ENCODE measurements around the gene RPS6KL1.

The RPS6KL1 gene

GRCh38 chr14:74922752-74923401 lies at the start of gene RPS6KL1:
TSS of gene RPS6KL1 (minus strand) at chr14:74923260. CDS start at chr14:74921541, 1,719 bp downstream.
- ATAC-seq (replicated peaks) (peak; percentile 95 to 98), DNase-seq (peak; percentile 48)
- H3K4me1 Mint-ChIP-seq, result peaks cover 5 to 8% of the 10 kb centered on the region in 2 donors
- peak within 1 kb of the TSS; percentile 77 for H3K27ac Mint-ChIP-seq
- H3K4me3 Mint-ChIP-seq, result peak within 1 kb of the TSS; percentile 74
- no peaks in the 10 kb centered on the region for H3K9me3 Mint-ChIP-seq
- H3K27me3 Mint-ChIP-seq, result peaks cover 4 to 12% of the 10 kb centered on the region in 2 donors
- H3K36me3 Mint-ChIP-seq, result no peaks in the 10 kb centered on the region

DNA sequence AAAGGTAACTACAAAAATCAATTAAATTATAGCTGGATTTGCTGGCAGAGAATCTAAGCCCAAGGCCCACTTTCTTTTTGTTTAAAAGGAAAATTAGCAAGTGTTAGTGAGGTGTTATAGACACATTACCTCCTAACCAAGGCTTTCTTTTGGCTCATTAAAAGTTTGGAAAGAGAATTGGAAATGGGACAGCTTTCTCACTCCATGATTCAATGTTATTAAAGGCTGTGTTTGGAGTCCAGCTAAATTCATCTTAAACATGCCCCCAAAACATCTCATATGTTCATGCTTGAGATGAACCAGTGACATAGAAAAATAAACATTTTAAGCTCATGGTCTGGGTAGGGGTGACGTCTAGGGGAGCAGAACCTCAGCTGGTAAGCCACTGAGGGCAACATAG lies 45.8 kb upstream of the RPS6KL1 start:
- Mint-ChIP-seq H3K27ac (no peak overlapping the region), H3K27me3 (no peaks in the 10 kb centered on the region), H3K4me1 (peaks cover 0 to 5% of the 10 kb centered on the region in 2 donors), H3K4me3 (no peak overlapping the region), H3K9me3 (no peaks in the 10 kb centered on the region), H3K36me3 (peaks cover 0 to 1% of the 10 kb centered on the region in 2 donors)
- no peak for DNase-seq
- no peak for ATAC-seq (replicated peaks)

DNA sequence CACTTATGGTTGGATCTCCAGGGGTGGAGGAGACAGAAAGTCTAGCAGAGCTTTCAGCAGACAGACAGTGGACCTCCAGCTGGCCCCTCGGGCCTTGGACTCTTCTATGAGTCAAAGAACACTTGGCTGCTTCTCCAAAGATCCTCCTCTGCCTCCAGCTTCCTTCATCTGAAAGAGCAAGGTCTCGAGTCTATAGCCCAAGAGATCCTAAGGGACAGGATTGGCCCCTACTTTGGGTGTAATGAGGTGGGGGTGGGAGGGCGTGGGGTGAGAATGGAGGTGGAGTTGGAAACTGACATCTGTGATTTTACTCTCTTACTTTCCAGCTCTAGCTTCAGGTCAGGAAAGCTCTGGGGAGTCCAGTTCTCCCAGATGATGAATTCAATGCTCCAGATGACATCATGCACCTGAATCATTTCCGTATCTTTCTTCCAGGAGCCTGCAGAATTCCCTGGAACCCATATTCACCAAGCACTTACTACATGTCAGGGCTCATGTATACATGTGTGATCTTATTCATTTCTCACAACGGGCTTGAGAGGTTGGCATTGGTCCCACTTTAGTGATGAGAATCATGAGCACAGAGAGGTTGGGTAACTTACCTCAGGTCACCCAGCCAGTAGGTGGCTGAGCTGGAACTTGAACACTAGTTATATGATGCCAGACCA lies 42.6 kb upstream of the RPS6KL1 start:
- H3K27me3 Mint-ChIP-seq, result no peaks in the 10 kb centered on the region
- ATAC-seq (replicated peaks) (no peak), DNase-seq (no peak)
- H3K27ac Mint-ChIP-seq, result no peak overlapping the region
- H3K9me3 Mint-ChIP-seq, result no peaks in the 10 kb centered on the region
- peaks cover 20 to 25% of the 10 kb centered on the region in 2 donors for H3K4me1 Mint-ChIP-seq
- H3K36me3 Mint-ChIP-seq, result peaks cover 0 to 1% of the 10 kb centered on the region in 2 donors
- H3K4me3 Mint-ChIP-seq, result no peak overlapping the region

- H3K27me3 Mint-ChIP-seq, result no peaks in the 10 kb centered on the region
- peaks cover 0 to 1% of the 10 kb centered on the region in 2 donors for H3K36me3 Mint-ChIP-seq
- no peaks in the 10 kb centered on the region for H3K9me3 Mint-ChIP-seq
- no peak for DNase-seq
- peaks cover 20 to 25% of the 10 kb centered on the region in 2 donors for H3K4me1 Mint-ChIP-seq
- ATAC-seq (replicated peaks), result no peak
- H3K27ac Mint-ChIP-seq, result no peak overlapping the region
- no peak overlapping the region for H3K4me3 Mint-ChIP-seq
Observed at GRCh38 chr14:74964787-74965485, 41.9 kb upstream of the RPS6KL1 start.

- DNase-seq, result no peak
- peak; percentile 14 to 29 for ATAC-seq (replicated peaks)
- H3K4me1 Mint-ChIP-seq, result peaks cover 22 to 25% of the 10 kb centered on the region in 2 donors
- no peaks in the 10 kb centered on the region for H3K9me3 Mint-ChIP-seq
- H3K27ac Mint-ChIP-seq, result peak overlapping the region; percentile 80
- H3K36me3 Mint-ChIP-seq, result peaks cover 0 to 1% of the 10 kb centered on the region in 2 donors
- peak overlapping the region in 1 of 2 donors; percentile 14 for H3K4me3 Mint-ChIP-seq
- H3K27me3 Mint-ChIP-seq, result no peaks in the 10 kb centered on the region
Observed at GRCh38 chr14:74963705-74964271, 40.7 kb upstream of the RPS6KL1 start.

DNA sequence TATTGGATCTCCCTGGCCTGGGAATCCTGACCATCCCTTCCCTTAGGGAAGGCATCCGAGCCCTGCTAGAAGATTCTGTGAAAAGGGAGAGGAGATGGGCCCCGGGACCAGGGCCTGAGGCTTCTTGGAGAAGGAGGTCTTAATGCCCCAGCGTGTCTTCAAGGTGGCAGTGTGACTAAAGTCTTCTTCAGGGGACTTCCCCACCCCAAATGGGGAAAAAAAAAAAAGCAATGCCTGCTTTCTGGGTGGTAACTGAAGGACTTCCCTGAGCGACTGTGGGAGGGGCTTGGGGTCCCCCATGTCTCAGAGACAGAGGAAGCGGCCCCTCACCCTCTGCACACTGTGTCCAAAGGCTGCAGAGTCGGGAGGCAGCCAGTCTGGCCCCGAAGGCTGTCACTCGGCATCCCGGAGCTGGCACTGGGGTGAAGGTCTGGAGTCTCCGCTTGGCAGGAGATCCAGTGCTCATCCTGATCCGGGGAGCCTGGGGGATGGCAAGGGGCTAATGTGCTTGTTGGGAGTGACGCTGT lies 40.2 kb upstream of the RPS6KL1 start:
- peak; percentile 76 to 82 for ATAC-seq (replicated peaks)
- peak overlapping the region; percentile 85 for H3K27ac Mint-ChIP-seq
- peaks cover 22 to 25% of the 10 kb centered on the region in 2 donors for H3K4me1 Mint-ChIP-seq
- H3K4me3 Mint-ChIP-seq, result peak overlapping the region in 1 of 2 donors; percentile 14
- H3K27me3 Mint-ChIP-seq, result no peaks in the 10 kb centered on the region
- no peaks in the 10 kb centered on the region for H3K9me3 Mint-ChIP-seq
- no peak for DNase-seq
- peaks cover 0 to 1% of the 10 kb centered on the region in 2 donors for H3K36me3 Mint-ChIP-seq

DNA sequence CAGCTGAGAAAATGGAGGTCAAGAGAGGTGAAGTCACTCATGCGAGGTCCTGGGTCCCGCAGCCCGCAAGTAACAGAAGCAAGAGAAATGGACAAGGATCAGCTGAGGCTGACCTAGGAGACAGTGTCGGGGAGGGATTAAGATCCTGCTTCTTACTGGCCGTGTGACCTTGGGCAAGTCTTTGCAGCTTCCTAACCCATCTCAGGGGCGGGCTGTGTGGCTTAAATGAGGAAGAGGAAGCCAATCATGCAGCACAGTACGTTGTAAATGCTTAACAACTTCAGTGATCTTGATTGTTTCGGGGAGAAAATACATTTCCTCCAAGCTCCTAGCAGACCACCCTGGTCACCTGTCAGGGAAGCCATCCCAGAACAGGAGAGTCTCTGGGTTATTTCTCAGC lies 39.4 kb upstream of the RPS6KL1 start:
- Mint-ChIP-seq H3K4me1 (peaks cover 22 to 25% of the 10 kb centered on the region in 2 donors), H3K36me3 (peaks cover 0 to 1% of the 10 kb centered on the region in 2 donors), H3K4me3 (no peak overlapping the region), H3K27ac (peak overlapping the region; percentile 85), H3K9me3 (no peaks in the 10 kb centered on the region), H3K27me3 (no peaks in the 10 kb centered on the region)
- ATAC-seq (replicated peaks), result peak; percentile 63 to 69
- no peak for DNase-seq

GRCh38 chr14:74962046-74962445 lies 39.0 kb upstream of the RPS6KL1 start:
- no peak for ATAC-seq (replicated peaks)
- DNase-seq, result no peak
- Mint-ChIP-seq H3K27ac (peak overlapping the region; percentile 85), H3K9me3 (no peaks in the 10 kb centered on the region), H3K27me3 (peaks cover 0 to 2% of the 10 kb centered on the region in 2 donors), H3K4me1 (peaks cover 22 to 25% of the 10 kb centered on the region in 2 donors), H3K4me3 (peak overlapping the region; percentile 5 to 23), H3K36me3 (peaks cover 0 to 1% of the 10 kb centered on the region in 2 donors)

GRCh38 chr14:74961238-74961911 lies 38.3 kb upstream of the RPS6KL1 start:
- Mint-ChIP-seq H3K27ac (no peak overlapping the region), H3K27me3 (peaks cover 4 to 9% of the 10 kb centered on the region in 2 donors), H3K4me1 (peaks cover 22 to 25% of the 10 kb centered on the region in 2 donors), H3K4me3 (no peak overlapping the region), H3K9me3 (no peaks in the 10 kb centered on the region), H3K36me3 (peaks cover 0 to 1% of the 10 kb centered on the region in 2 donors)
- ATAC-seq (replicated peaks) (no peak), DNase-seq (no peak)

- Mint-ChIP-seq H3K9me3 (no peaks in the 10 kb centered on the region), H3K27ac (no peak overlapping the region), H3K27me3 (peaks cover 6 to 12% of the 10 kb centered on the region in 2 donors), H3K4me1 (peaks cover 22 to 25% of the 10 kb centered on the region in 2 donors), H3K4me3 (no peak overlapping the region), H3K36me3 (peaks cover 0 to 1% of the 10 kb centered on the region in 2 donors)
- DNase-seq (no peak), ATAC-seq (replicated peaks) (no peak)
Observed at GRCh38 chr14:74960736-74961135, 37.7 kb upstream of the RPS6KL1 start.

GRCh38 chr14:74959596-74960180 lies 36.6 kb upstream of the RPS6KL1 start:
- Mint-ChIP-seq H3K9me3 (no peaks in the 10 kb centered on the region), H3K27me3 (peaks cover 6 to 12% of the 10 kb centered on the region in 2 donors), H3K4me3 (no peak overlapping the region), H3K4me1 (peaks cover 22 to 26% of the 10 kb centered on the region in 2 donors), H3K27ac (no peak overlapping the region), H3K36me3 (peaks cover 0 to 1% of the 10 kb centered on the region in 2 donors)
- ATAC-seq (replicated peaks) (no peak), DNase-seq (no peak)

DNA sequence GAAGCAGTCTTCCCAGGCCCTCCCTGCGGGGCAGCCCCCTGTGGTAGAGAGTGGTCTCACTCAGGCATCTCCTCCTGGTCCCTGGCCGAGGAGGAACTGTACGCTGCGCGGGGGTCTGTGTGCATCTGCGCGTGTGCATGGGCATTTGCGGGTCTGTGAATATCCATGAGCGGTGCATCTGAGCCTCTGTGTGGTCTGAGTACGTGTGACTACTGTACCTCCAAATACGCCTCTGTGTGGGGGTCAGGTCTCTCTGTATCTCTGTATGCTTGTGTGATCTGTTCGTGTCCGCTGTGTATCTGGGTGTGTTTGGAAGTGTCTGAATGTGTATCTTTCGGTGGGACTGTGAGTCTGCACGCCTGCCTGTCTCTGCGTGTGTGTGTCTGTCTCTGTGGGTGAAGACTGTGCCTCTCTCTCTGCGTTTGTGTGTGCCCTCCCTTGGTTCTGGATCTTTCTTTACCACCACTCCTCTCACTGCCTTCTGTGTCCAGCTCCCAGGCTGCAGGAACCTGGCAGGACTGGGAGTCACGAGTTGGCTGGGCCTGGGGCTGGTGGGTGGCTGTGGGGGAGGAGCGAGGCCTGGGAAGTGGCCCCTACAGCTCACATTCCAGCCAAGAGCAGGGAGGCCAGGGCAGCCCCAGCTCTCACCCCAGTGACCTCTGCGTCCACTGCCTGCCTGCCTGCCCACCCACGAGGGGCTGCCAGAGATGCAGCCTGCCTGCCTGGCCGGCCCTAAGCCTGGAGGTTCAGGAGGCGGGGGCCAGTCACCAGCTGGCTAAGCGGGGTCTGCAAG lies 33.4 kb upstream of the RPS6KL1 start:
- Mint-ChIP-seq H3K27me3 (peaks cover 17 to 26% of the 10 kb centered on the region in 2 donors), H3K9me3 (no peaks in the 10 kb centered on the region), H3K4me3 (peak overlapping the region; percentile 26 to 40), H3K36me3 (no peaks in the 10 kb centered on the region), H3K27ac (no peak overlapping the region), H3K4me1 (peaks cover 2 to 5% of the 10 kb centered on the region in 2 donors)
- DNase-seq, result no peak
- no peak for ATAC-seq (replicated peaks)

DNA sequence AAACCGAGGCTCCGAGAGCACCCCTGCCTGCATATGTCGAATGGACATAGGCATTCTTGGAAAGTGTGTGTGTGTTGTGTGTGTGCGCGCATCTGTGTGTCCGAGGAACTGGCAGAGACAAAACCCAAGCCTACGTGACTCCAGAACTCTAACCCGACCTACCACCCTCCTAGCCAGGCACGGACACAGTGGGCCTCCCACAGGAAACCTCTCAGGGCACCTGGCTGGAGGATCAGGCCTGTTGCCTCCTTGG lies 32.9 kb upstream of the RPS6KL1 start:
- H3K27me3 Mint-ChIP-seq, result peaks cover 17 to 31% of the 10 kb centered on the region in 2 donors
- H3K9me3 Mint-ChIP-seq, result no peaks in the 10 kb centered on the region
- DNase-seq, result no peak
- H3K4me1 Mint-ChIP-seq, result peaks cover 2 to 5% of the 10 kb centered on the region in 2 donors
- H3K27ac Mint-ChIP-seq, result no peak overlapping the region
- H3K4me3 Mint-ChIP-seq, result peak overlapping the region in 1 of 2 donors; percentile 40
- no peak for ATAC-seq (replicated peaks)
- H3K36me3 Mint-ChIP-seq, result no peaks in the 10 kb centered on the region
